ENCODE results near the gene IRAG1. TPM values are rescaled to one million over a fixed set of nuclear protein-coding genes. Genes with fewer than 3 reads are reported as not detected.

Gene IRAG1
- total RNA-seq, 1 donor from 2014 or later, result not detected

Other genes starting within 250 kb of the IRAG1 start
- gene AMPD3, start 238.5 kb downstream of the IRAG1 start, total RNA-seq, result 24.8 and 26.1 TPM in 2 replicates
- gene RNF141, start 152.6 kb downstream of the IRAG1 start, total RNA-seq, result 13.2 and 15.6 TPM in 2 replicates
- gene LYVE1, start 125.1 kb downstream of the IRAG1 start, total RNA-seq, result not detected in 2 replicates
- 41.5 and 43.5 TPM in 2 replicates for gene CTR9, start 57.5 kb upstream of the IRAG1 start, total RNA-seq
- gene EIF4G2, start 115.2 kb upstream of the IRAG1 start, total RNA-seq, result 1,057 and 1,120 TPM in 2 replicates
- 39.2 and 40.3 TPM in 2 replicates for gene ZBED5, start 164.3 kb upstream of the IRAG1 start, total RNA-seq

All from activated T-helper 2 cell treated with anti-CD3 and anti-CD28 coated beads, Interferon-gamma antibody, Interleukin-2, Interleukin-4, amounts not matched to agents 10 μg/mL and 5 μg/mL and 100 μg/mL, durations not matched to agents 14 hours and 24 hours and 36 hours (primary cell).